ENCODE results near the gene NDUFB8. TPM values are rescaled to one million over a fixed set of nuclear protein-coding genes. Genes with fewer than 3 reads are reported as not detected.
"Not testable (repeated sequence)": the region's sequence is repeated elsewhere in the genome, so short reads cannot be mapped to it uniquely, and the experiment has no call there.

NDUFB8 gene
- 119 TPM for total RNA-seq
- long read RNA-seq, transcript NDUFB8-205 (4 exons, 829 nt): minor isoform, 6 of 103 reads
- long read RNA-seq, transcript NDUFB8-201 (5 exons, 671 nt): major isoform, 92 of 103 reads
- long read RNA-seq, partial matches to known transcripts: 2 of 103 reads
- long read RNA-seq, other reads (novel, unspliced or antisense): 1 of 103 reads

- H3K36me3 ChIP-seq: peaks cover 25% of the 10 kb centered on the region
- peak; percentile 90 to 98 for ATAC-seq
- peak within 1 kb of the TSS; percentile 78 for H3K27ac ChIP-seq
- peaks cover 20% of the 10 kb centered on the region for H3K4me1 ChIP-seq
- intact Hi-C loops (cut with DNase I): no loop called here
- no peak for TF ChIP-seq CTCF (IDR thresholded peaks at IDR 0.05)
- DNase-seq: peak; percentile 92
- H3K27me3 ChIP-seq (ENCODE audit: low read depth): no peaks in the 10 kb centered on the region
- no peaks in the 10 kb centered on the region for H3K9me3 ChIP-seq
- peak within 1 kb of the TSS; percentile 90 for H3K4me3 ChIP-seq
Observed at GRCh38 chr10:100529475-100530298, at the start of gene NDUFB8. Gene NDUFB8, minus strand, starts transcription at chr10:100529871. Its CDS starts 20 bp downstream, at chr10:100529851.

GRCh38 chr10:100576282-100576635 lies 46.6 kb upstream of the NDUFB8 start:
- no peak for DNase-seq
- Histone ChIP-seq H3K9me3 (no peaks in the 10 kb centered on the region), H3K4me1 (no peaks in the 10 kb centered on the region), H3K4me3 (no peak overlapping the region), H3K27ac (no peak overlapping the region), H3K27me3 (ENCODE audit: low read depth) (peaks cover 36% of the 10 kb centered on the region), H3K36me3 (no peaks in the 10 kb centered on the region)
- no peak for TF ChIP-seq CTCF (IDR thresholded peaks at IDR 0.05)
- intact Hi-C loops (cut with DNase I): no loop called here
- no peak for ATAC-seq

- intact Hi-C loops (cut with DNase I): no loop called here
- Histone ChIP-seq H3K4me3 (no peak overlapping the region), H3K27ac (no peak overlapping the region), H3K27me3 (ENCODE audit: low read depth) (peaks cover 39% of the 10 kb centered on the region), H3K36me3 (no peaks in the 10 kb centered on the region), H3K4me1 (no peaks in the 10 kb centered on the region), H3K9me3 (no peaks in the 10 kb centered on the region)
- ATAC-seq (no peak), DNase-seq (no peak)
- no peak for TF ChIP-seq CTCF (IDR thresholded peaks at IDR 0.05)
Observed at GRCh38 chr10:100575585-100576281, 46.1 kb upstream of the NDUFB8 start.

GRCh38 chr10:100575146-100575545 lies 45.5 kb upstream of the NDUFB8 start:
- not testable (repeated sequence) for ATAC-seq
- peaks cover 40% of the 10 kb centered on the region for H3K27me3 ChIP-seq (ENCODE audit: low read depth)

GRCh38 chr10:100571084-100571856 lies 41.6 kb upstream of the NDUFB8 start:
- TF ChIP-seq CTCF (IDR thresholded peaks at IDR 0.05): no peak
- Histone ChIP-seq H3K27me3 (ENCODE audit: low read depth) (peaks cover 67% of the 10 kb centered on the region), H3K27ac (no peak overlapping the region), H3K9me3 (no peaks in the 10 kb centered on the region), H3K4me3 (no peak overlapping the region), H3K4me1 (no peaks in the 10 kb centered on the region), H3K36me3 (no peaks in the 10 kb centered on the region)
- ATAC-seq (no peak), DNase-seq (no peak)
- intact Hi-C loops (cut with DNase I): no loop called here

More at GRCh38 chr10:100575146-100575545, 45.5 kb upstream of the NDUFB8 start:
- H3K4me1 ChIP-seq; H3K9me3 ChIP-seq; DNase-seq; intact Hi-C loops (cut with DNase I); H3K27ac ChIP-seq; H3K36me3 ChIP-seq; H3K4me3 ChIP-seq: not testable (repeated sequence)

All from lower lobe of right lung (tissue), 2 donors.